AG04450 (cell line): ENCODE results near the gene ACER2. TPM values are rescaled to one million over a fixed set of nuclear protein-coding genes. Genes with fewer than 3 reads are reported as not detected.

Experiments used
- CTCF ChIA-PET: fragments of 300-600, 350-600 bp; formaldehyde crosslinking; extraction: SDS; loops from one replicate; lab custom pipeline; 2022; ENCODE audit warnings: antibody characterized with exemption, inconsistent platforms; lab: Charles Lee
- POLR2A ChIA-PET: fragments of 350-600 bp; formaldehyde crosslinking; extraction: SDS; loops from one replicate; lab custom pipeline; 2021; ENCODE audit warnings: antibody characterized with exemption, inconsistent platforms; lab: Yijun Ruan, JAX
- DNase-seq: peaks from one replicate; pipeline ENCODE4 v3.0.0-alpha.2; 2011; ENCODE audit warnings: low read depth, low spot score
- H3K27ac ChIP-seq: one replicate; pipeline ENCODE4 v1.5.1; 2012; ENCODE audit warnings: low read depth, low read length, control low read depth
- H3K27me3 ChIP-seq: one replicate; pipeline ENCODE4 v1.6.0; 2012; ENCODE audit warnings: low read length; ENCODE audit not compliant: control insufficient read depth, insufficient read depth
- H3K4me3 ChIP-seq: 2 replicates; pipeline ENCODE4 v1.5.1; 2011; ENCODE audit warnings: mild to moderate bottlenecking, low read depth, low read length, control low read depth
- H3K9me3 ChIP-seq: 2 replicates; pipeline ENCODE4 v1.5.1; 2012; ENCODE audit warnings: low read length; ENCODE audit not compliant: control insufficient read depth, insufficient read depth
- polyA plus RNA-seq: library from polyadenylated mRNA; depleted of rRNA; stranded (reverse); fragments of >200 nt; gene quantifications from 2 replicates; pipeline ENCODE4 v1.2.3, GENCODE V29; 2011
- TF ChIP-seq, protein P1 (sequence below): IDR thresholded peaks from 2 replicates; pipeline ENCODE4 v1.5.1; 2011; ENCODE audit warnings: low read depth, low read length, control low read depth, inconsistent platforms

The ACER2 gene
- polyA plus RNA-seq, 1 experiment = 2.3 TPM

DNA sequence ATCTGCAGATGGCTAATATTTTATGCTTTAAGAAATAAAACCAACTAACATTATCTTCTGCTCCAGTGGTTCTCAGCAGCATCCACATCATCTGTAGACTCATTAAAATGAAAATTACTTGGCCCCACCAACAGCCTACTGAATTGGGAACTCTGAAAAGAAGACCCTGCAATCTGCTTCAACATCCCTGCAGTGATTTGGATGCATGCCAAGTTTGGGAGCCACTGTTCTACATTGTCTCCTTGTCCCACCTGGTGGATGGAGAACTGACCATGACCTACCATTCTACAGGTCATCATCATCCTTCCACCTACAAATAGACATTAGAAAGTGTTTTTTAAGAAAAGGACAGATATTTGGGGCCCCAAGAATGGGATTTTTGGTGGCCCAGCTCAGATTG, 71.1 kb downstream of the ACER2 start:
- DNase-seq = no peak
- ChIA-PET POLR2A (no interaction called here), CTCF (interaction anchor here (0.5 kb wide), 1 partner anchor 38 kb away, joined by 3 read pairs; no protein-coding TSS in a partner anchor)
- Histone ChIP-seq H3K27ac (no peak overlapping the region), H3K9me3 (no peaks in the 10 kb centered on the region), H3K4me3 (no peak overlapping the region), H3K27me3 (peaks cover 27% of the 10 kb centered on the region)
- TF ChIP-seq, protein P1, sequence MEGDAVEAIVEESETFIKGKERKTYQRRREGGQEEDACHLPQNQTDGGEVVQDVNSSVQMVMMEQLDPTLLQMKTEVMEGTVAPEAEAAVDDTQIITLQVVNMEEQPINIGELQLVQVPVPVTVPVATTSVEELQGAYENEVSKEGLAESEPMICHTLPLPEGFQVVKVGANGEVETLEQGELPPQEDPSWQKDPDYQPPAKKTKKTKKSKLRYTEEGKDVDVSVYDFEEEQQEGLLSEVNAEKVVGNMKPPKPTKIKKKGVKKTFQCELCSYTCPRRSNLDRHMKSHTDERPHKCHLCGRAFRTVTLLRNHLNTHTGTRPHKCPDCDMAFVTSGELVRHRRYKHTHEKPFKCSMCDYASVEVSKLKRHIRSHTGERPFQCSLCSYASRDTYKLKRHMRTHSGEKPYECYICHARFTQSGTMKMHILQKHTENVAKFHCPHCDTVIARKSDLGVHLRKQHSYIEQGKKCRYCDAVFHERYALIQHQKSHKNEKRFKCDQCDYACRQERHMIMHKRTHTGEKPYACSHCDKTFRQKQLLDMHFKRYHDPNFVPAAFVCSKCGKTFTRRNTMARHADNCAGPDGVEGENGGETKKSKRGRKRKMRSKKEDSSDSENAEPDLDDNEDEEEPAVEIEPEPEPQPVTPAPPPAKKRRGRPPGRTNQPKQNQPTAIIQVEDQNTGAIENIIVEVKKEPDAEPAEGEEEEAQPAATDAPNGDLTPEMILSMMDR = no peak

DNA sequence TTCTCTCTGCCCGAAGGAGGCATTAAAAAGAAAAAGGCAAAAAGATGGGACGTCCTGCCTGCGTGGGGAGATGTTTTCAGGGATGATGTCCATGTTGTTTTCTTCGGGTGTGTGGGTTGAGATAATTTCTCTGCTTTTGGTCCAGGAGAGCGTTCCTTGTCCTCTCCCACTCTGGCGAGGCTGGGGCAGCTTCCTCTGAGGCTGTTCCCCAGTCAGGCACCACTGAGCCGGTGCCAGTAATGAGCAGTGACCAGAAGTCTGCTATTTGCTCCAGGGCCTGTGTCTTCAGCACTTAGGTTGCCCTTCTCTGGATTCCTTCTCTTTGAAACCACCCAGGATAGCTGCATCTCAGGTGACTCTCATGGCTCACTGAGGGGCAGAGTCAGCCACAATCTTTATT, 71.5 kb downstream of the ACER2 start:
- H3K27ac ChIP-seq = no peak overlapping the region
- no peak overlapping the region for H3K4me3 ChIP-seq
- no peak for DNase-seq
- TF ChIP-seq, protein P1 = no peak
- no peaks in the 10 kb centered on the region for H3K9me3 ChIP-seq
- H3K27me3 ChIP-seq = peaks cover 27% of the 10 kb centered on the region
- POLR2A ChIA-PET = interaction anchor here (0.7 kb wide), 1 partner anchor 158 kb away, joined by 7 read pairs; no protein-coding TSS in a partner anchor
- CTCF ChIA-PET = no interaction called here

DNA sequence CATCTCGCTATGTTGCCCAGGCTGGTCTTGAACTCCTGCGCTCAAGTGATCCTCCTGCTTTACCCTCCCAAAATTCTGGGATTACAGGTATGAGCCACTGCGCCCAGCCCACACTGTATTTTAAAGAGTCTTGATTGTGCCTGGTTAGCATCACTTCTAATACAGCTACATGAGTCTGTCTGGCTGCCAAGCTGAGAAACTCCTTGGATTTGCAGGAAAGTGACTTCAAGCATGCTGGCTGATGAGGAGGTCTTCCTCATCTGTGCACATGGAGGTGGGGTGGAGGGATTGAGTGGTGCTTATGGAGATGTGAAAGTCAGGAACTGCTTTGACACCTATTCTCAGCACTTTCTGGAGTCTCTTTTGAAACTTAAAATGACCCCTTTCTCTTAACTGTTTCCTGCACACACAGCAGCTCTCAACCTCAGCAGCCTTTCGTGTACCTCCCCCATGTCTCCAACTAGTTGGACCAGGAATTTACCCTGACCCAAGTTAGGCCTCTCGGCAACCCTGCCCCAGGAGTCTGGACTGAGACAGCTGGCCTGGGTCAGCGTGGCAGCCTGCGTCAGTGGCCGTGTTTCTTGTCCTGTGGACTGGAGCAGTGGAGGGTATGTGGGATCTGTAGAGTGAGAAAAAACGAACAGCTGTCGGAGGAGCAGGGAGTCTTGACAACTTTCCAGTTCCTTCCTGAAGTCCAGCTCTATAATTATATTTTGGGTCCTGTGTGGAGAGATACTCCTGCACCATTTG, 72.5 kb downstream of the ACER2 start:
- H3K27ac ChIP-seq = no peak overlapping the region
- TF ChIP-seq, protein P1 = no peak
- POLR2A ChIA-PET = interaction anchor here (0.7 kb wide), 1 partner anchor 159 kb away, joined by 7 read pairs; no protein-coding TSS in a partner anchor

DNA sequence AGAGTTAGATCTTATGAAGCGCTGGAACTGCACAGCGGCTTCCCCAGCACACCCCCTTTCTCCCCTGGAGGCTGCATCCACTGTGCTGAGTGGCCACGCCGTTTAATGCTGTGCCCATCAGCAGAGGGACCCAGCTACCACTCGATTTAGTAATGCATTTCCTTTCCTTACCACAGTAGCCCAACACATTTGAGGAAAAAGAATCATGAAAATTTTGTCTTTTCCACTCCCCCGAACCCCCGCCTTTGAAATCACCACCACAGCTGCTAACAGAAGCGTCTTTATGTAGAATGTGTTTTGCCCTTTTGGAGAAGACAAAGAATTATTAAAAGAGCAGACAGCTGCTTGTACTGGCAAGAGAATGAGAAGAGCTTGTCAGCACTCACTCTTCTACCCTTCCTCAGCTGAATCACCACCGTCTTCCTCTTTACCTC, 73.2 kb downstream of the ACER2 start:
- DNase-seq = no peak
- peaks cover 24% of the 10 kb centered on the region for H3K27me3 ChIP-seq
- ChIA-PET POLR2A (no interaction called here), CTCF (interaction anchor here (2.1 kb wide), 1 partner anchor 17 kb away, joined by 9 read pairs; no protein-coding TSS in a partner anchor)
- TF ChIP-seq, protein P1 = no peak
- H3K9me3 ChIP-seq = no peaks in the 10 kb centered on the region
- H3K27ac ChIP-seq = no peak overlapping the region
- no peak overlapping the region for H3K4me3 ChIP-seq

More for the DNA sequence above, 72.5 kb downstream of the ACER2 start:
- no peak overlapping the region for H3K4me3 ChIP-seq
- no peaks in the 10 kb centered on the region for H3K9me3 ChIP-seq
- H3K27me3 ChIP-seq = peaks cover 24% of the 10 kb centered on the region
- CTCF ChIA-PET = interaction anchor here (2.1 kb wide), 1 partner anchor 17 kb away, joined by 9 read pairs; no protein-coding TSS in a partner anchor
- no peak for DNase-seq

DNA sequence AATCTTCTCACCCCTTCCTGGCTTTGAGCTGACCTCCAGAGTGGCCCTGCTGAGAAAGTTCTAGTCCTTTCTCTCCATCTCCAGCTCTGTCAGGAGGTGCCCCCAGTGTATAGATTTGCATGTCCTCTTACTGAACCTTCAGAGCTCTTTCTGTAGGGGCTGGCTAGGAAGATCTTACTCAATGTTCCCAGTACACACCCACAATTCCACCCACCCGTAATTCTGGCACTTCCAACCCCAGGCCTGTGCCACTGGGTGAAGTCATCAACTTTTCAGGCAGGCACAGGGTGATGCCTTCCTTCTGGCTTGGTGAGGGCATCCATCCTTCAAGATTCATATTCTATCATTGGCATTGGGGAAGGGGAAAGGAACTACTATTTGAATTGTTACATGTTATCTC, 75.9 kb downstream of the ACER2 start:
- no peak overlapping the region for H3K27ac ChIP-seq
- DNase-seq = no peak
- H3K4me3 ChIP-seq = no peak overlapping the region
- no peaks in the 10 kb centered on the region for H3K9me3 ChIP-seq
- CTCF ChIA-PET = interaction anchor here (1.4 to 5.3 kb wide), 2 partner anchors 8 to 20 kb away, joined by 3 to 29 read pairs; no protein-coding TSS in a partner anchor
- H3K27me3 ChIP-seq = peaks cover 26% of the 10 kb centered on the region
- POLR2A ChIA-PET = no interaction called here
- TF ChIP-seq, protein P1 = no peak
